RWPE1 (cell line): Measurements from ENCODE around the gene USP43.
A peak's percentile ranks its signal among the peaks of the same experiment; 100 is the strongest.
"Not testable (repeated sequence)": the region's sequence is repeated elsewhere in the genome, so short reads cannot be mapped to it uniquely, and the experiment has no call there.

Experiments
- CTCF ChIA-PET: fragments of 350-600 bp; sonication (Branson Sonifier 250); formaldehyde crosslinking; extraction: SDS; loops from one replicate; lab custom pipeline; 2021; lab: Yijun Ruan, JAX
- POLR2A ChIA-PET: fragments of 400-600 bp; formaldehyde crosslinking; extraction: SDS; loops from one replicate; lab custom pipeline; 2020; ENCODE audit warnings: antibody characterized with exemption; ENCODE audit not compliant: low non-redundant PET; lab: Yijun Ruan, JAX
- DNase-seq: peaks from one replicate; pipeline ENCODE4 v3.0.0; 2012; ENCODE audit warnings: low spot score
- H3K27ac ChIP-seq: fragments of 450-650 bp; 2 replicates; pipeline ENCODE4 v1.5.1; 2017
- TF ChIP-seq, protein P1 (sequence below): fragments of 450-650 bp; conservative IDR thresholded peaks from 2 replicates; pipeline ENCODE4 v1.5.1; 2017; ENCODE audit warnings: low read depth, mild to moderate bottlenecking

USP43 gene

DNA sequence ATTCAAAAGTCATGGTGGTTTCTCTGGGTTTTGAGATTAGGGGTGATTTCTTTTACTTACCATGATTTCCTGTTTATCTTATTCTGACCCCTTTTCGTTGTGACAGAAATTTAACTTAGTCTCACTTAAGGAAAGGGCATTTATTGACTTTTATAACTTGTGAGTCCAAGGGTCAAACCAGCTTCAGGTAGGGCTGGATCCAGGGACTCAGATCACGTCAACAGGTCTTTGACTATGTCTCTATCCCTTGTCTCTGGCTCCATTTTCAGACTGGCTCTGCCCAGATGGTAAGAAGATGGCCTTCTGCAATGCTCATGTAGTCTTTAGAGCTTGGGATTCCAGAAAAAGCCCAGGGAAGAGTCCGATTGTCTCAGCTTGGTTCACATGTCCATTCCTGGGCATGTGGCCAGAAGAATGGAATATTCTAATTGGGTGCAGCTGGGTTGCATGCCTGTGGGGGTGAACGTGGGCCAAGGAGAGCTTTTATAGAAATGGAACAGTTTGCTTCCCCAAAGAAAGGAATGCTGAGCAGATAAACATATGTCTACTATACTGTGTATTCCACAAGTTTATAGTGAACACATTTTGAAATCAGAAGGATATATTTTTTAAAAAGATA lies 13.4 kb downstream of the USP43 start:
- CTCF ChIA-PET, result no interaction called here
- DNase-seq, result no peak
- POLR2A ChIA-PET, result no interaction called here

DNA sequence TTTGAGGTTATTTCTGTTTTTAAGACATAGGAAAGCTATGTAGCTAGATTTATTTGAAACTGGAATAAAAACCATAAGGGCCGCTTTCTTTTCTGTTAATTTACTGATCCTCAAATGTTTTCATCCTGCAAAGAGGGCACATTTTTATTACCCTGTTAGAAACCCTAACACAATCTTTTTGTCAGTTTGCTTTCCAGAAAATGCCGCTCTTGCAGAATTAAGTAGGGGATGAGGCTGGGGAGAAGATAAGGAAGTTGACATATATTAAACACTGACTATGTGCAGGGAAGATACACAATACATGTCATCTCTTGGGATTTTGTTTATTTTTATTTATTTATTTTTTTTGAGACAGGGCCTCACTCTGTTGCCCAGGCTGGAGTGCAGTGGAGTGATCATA lies 15.7 kb downstream of the USP43 start:
- TF ChIP-seq, protein P1, sequence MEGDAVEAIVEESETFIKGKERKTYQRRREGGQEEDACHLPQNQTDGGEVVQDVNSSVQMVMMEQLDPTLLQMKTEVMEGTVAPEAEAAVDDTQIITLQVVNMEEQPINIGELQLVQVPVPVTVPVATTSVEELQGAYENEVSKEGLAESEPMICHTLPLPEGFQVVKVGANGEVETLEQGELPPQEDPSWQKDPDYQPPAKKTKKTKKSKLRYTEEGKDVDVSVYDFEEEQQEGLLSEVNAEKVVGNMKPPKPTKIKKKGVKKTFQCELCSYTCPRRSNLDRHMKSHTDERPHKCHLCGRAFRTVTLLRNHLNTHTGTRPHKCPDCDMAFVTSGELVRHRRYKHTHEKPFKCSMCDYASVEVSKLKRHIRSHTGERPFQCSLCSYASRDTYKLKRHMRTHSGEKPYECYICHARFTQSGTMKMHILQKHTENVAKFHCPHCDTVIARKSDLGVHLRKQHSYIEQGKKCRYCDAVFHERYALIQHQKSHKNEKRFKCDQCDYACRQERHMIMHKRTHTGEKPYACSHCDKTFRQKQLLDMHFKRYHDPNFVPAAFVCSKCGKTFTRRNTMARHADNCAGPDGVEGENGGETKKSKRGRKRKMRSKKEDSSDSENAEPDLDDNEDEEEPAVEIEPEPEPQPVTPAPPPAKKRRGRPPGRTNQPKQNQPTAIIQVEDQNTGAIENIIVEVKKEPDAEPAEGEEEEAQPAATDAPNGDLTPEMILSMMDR, result no peak
- CTCF ChIA-PET, result interaction anchor here (0.6 to 0.7 kb wide), 2 partner anchors 70 to 454 kb away, joined by 4 read pairs; no protein-coding TSS in a partner anchor
- POLR2A ChIA-PET, result no interaction called here
- no peak for DNase-seq
- H3K27ac ChIP-seq, result no peak overlapping the region

More for the DNA sequence above, 13.4 kb downstream of the USP43 start:
- H3K27ac ChIP-seq, result no peak overlapping the region
- TF ChIP-seq, protein P1, result no peak

DNA sequence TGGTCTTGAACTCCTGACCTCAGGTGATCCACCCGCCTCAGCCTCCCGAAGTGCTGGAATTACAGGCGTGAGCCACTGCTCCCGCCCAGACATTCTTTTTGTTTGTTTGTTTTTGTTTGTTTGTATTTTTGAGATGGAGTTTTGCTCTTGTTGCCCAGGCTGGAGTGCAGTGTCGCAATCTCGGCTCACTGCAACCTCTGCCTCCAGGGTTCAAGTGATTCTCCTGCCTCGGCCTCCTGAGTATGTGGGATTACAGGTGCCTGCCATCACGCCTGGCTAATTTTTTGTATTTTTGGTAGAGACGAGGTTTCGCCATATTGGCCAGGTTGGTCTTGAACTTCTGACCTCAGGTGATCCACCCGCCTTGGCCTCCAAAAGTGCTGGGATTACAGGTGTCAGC lies 18.2 kb downstream of the USP43 start:
- POLR2A ChIA-PET, DNase-seq, CTCF ChIA-PET, H3K27ac ChIP-seq: not testable (repeated sequence)

DNA sequence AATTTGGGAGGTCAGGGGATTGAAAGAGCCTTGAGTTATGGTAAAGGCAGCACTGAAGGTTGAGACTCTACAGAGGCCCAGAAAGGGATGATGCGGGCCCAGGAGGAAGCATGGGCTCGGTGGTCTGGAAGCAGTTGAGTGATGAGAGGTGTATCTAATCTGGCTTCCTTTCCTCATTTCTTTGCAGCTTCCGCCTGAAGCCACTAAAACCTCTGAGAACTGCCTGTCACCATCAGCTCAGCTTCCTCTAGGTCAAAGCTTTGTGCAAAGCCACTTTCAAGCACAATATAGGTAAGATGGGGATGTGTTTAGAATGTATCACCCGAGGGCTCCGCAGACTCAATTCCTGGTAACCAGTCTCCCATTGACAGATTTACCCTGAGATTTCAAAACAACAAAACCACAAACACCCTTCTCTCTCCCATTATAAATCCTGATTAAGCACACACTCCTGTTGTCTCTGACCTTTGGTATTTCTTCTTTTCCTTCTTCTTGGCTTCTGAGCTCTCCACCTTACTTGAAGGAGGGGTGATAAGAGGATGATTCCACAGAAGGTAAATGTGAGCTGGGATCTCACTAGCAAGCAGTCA lies 21.2 kb downstream of the USP43 start:
- ChIA-PET CTCF (no interaction called here), POLR2A (no interaction called here)
- TF ChIP-seq, protein P1, result no peak

DNA sequence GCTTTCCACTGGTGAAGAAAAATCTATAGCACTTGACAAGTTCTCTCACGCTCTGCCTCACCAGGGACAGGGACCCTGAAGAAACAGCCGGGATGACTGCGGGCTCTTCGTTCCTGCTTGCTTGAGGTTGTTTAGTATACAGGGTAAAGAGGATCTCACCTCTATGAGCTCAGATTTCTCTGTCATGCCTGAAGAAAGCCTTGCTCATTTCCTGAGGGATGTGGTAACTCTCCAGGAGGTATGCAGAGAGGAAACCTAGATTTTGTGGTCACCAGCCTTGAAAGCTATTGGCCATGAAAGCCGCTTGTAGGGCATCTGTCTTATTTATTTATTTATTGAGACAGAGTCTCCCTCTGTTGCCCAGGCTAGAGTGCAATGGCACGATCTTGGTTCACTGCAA lies 23.2 kb downstream of the USP43 start:
- no peak overlapping the region for H3K27ac ChIP-seq
- TF ChIP-seq, protein P1, result no peak
- DNase-seq, result peak; percentile 59
- ChIA-PET POLR2A (no interaction called here), CTCF (interaction anchor here (0.6 to 0.8 kb wide), 2 partner anchors 23 to 35 kb away, joined by 3 to 4 read pairs; no protein-coding TSS in a partner anchor)

More for the DNA sequence above, 21.2 kb downstream of the USP43 start:
- H3K27ac ChIP-seq, result no peak overlapping the region
- no peak for DNase-seq

DNA sequence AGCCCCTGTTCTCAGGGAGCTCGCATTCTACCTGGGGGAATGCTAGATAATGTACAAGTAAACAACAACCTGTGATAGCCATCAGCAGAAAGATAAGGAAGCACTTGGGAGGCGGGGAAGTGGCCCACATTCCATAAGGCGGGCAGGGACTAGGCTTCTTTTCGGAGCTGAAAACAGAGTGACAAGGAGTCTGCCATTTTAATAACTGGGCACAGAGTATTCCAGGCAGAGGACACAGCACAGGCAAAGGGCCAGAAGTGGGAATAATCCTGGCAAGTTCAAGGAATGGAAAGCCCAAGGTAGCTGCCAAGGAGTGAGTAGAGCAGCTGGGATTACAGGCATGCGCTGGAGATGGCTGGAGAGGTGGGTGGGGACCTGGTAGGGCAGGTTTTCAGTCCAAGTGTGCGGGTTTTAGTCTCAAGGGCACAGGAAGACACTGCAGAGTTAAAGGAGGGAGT lies 24.3 kb downstream of the USP43 start:
- H3K27ac ChIP-seq, result no peak overlapping the region
- POLR2A ChIA-PET, result no interaction called here
- TF ChIP-seq, protein P1, result no peak
- CTCF ChIA-PET, result no interaction called here
- peak; percentile 15 for DNase-seq

DNA sequence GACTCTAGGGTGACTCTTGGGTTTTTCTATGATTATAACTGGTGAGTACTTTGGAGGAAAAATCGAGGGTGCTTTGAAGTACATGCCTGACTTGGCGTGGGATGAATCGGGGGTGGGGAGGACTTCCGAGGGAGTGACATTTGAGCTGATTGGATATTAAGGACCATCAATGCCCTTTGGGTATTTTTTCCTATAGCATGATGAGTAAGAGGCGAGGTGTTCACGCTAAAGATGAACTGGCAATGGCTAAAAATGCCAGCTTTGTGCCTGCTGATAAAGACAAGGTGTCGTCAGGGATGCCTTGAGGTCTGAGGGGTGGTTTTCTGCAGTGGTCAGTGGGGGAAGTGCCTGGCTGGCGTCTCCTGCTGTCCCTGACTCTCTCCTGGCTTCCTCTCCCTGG lies 25.3 kb downstream of the USP43 start:
- ChIA-PET POLR2A (no interaction called here), CTCF (interaction anchor here (0.6 kb wide), 1 partner anchor 847 kb away, joined by 3 read pairs; no protein-coding TSS in a partner anchor)
- H3K27ac ChIP-seq, result no peak overlapping the region
- DNase-seq, result peak; percentile 36
- TF ChIP-seq, protein P1, result no peak
